IPS DF 19.7 (cell line): ENCODE data around the gene MED31.
"Not testable (repeated sequence)": the region's sequence is repeated elsewhere in the genome, so short reads cannot be mapped to it uniquely, and the experiment has no call there.

Experiments
- DNase-seq: peaks from one replicate; pipeline ENCODE4 v3.0.0-alpha.2; 2013; ENCODE audit warnings: low read depth, low spot score

MED31 gene

GRCh38 chr17:6626616-6627015, 24.8 kb downstream of the MED31 start:
- DNase-seq, result no peak

- no peak for DNase-seq
These were observed 27.5 kb downstream of the MED31 start for GRCh38 chr17:6623941-6624340.

GRCh38 chr17:6611231-6611630, 40.2 kb downstream of the MED31 start:
- DNase-seq, result no peak

DNA sequence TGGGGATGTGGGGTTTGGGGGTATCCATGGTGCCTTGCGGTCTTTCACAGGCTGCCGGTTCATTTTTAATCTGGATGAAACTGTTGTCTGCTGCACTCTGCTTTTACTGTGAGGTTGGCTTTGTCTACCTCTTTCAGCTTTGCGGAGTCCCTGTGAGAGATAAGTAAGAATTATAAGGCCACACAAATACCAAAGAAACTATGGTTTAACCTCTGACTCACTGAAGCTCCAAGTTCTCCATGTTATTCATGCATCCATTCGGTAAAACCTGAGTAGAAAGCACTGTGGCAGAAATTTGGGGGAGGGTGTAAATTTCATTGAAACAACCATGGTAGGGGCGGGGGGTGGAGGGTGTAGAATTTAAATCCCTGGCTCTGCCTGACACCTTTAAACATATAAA, 41.4 kb downstream of the MED31 start:
- no peak for DNase-seq

GRCh38 chr17:6608321-6608720, 43.1 kb downstream of the MED31 start:
- no peak for DNase-seq

- DNase-seq, result no peak
These were observed 46.3 kb downstream of the MED31 start for GRCh38 chr17:6605142-6605541.

- DNase-seq, result no peak
These were observed 47.6 kb downstream of the MED31 start for GRCh38 chr17:6603744-6604325.

DNA sequence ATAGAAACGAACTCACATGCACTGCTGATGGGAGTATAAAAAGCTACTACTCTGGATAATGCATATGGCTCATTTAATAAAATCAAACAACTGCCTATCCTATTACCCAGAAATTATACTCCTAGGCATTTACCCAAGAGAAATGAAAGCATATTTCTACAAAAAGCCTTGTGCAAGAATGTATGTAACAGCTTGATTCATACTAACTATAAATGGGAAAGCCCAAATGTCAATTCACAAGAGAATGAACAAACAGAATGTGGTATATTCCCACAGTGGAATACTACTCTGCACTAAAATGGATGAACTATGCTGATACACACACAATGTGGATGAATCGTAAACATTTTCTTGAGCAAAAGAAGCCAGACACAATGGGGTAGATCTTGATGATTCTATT, 49.3 kb downstream of the MED31 start:
- DNase-seq, result no peak

DNA sequence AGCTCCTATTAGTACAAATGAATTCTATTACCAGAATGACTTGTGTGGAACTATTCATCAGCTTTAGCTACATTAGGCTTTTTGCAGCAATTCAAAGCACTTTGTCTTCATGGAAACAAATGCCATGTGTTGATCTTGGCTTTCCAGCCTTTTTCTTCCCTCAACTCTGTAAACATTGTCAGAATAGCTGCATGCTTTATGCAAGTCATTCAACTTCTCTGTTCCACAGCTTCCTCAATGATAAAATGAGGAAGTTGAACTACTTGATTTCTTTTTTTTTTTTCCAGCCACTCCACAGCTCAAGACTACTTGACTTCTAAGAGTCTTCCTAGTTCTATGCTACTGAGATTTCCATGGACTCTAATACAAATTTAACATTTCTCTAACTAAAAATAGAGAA, 52.0 kb downstream of the MED31 start:
- no peak for DNase-seq

DNA sequence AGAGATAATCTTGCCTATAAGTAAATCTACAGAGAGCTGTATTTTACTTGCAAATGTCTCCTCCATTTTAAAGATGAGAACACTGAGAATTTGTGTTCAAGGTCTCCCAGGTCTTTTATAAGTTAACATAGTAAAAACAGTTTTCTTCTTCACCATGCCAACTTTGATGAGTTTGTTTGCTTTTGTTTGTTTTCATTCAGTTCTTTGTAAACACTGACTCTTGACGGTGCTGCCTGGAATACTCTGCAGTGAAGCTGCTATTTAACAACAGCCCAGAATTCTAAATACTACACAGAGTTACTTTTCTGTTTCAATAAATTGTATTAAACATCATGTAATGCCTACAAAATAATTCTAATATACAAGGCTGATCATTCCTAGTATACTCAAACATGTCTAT, 53.7 kb downstream of the MED31 start:
- no peak for DNase-seq

- DNase-seq, result no peak
These were observed 54.5 kb downstream of the MED31 start for GRCh38 chr17:6596941-6597340.

DNA sequence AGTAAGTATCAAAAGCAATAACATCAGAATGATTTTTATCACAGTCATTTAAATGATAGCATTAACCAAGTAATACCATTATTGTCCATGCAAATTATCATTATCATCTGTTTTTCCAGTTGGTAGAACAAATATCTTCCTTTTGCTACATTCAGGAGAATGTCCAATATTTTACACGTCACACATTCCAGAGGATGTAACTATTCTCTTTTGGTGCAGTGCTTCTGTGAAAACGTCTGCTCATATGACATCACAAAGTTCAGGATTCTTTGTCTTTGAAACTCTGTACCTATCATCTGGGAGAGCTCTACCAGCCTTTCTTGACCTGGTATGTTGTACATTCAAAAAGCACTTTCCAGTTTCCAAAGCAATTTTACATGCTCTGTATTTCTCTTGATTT, 54.9 kb downstream of the MED31 start:
- no peak for DNase-seq

DNA sequence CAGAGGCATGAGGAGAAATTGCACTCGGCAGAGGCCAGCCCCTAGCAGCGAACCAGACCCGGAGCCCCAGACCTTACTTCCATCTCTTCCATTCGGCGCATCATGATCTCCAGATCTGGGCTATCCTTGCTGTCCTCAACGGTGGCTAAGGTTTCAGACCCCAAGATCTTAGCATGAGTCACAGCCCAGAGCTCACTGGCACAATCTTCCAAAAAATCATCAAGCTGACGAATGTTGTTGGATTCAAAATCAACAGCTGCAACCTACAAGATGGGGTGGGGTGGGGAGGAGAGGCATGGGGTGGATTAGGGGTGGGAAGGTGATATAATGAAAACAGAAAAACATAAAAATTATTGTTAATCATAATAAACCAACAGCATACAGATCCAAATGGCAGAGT, 55.3 kb downstream of the MED31 start:
- DNase-seq, result no peak

- DNase-seq, result not testable (repeated sequence)
These were observed 58.0 kb downstream of the MED31 start for GRCh38 chr17:6593371-6593770.
